Suprapubic skin (tissue), 4 donors: ENCODE results near the gene SLC43A3. TPM values are rescaled to one million over a fixed set of nuclear protein-coding genes. Genes with fewer than 3 reads are reported as not detected.
A peak's percentile ranks its signal among the peaks of the same experiment; 100 is the strongest.

Experiments used
- DNase-seq, 2 donors: peaks; one replicate each; pipeline ENCODE4 v3.0.0-alpha.2; 2019; ENCODE audit warnings: low spot score in 2 of 2
- H3K27ac ChIP-seq: fragments of 200-600 bp; sonication (generic); one replicate; pipeline ENCODE4 v1.5.1; 2019
- H3K27me3 ChIP-seq: fragments of 200-600 bp; sonication (generic); one replicate; pipeline ENCODE4 v1.5.1; 2019
- H3K36me3 ChIP-seq: fragments of 200-600 bp; sonication (generic); one replicate; pipeline ENCODE4 v1.5.1; 2019
- H3K4me1 ChIP-seq: fragments of 200-600 bp; sonication (generic); one replicate; pipeline ENCODE4 v1.5.1; 2019
- H3K4me3 ChIP-seq: fragments of 200-600 bp; sonication (generic); one replicate; pipeline ENCODE4 v1.5.1; 2019; ENCODE audit warnings: mild to moderate bottlenecking
- H3K9me3 ChIP-seq: fragments of 200-600 bp; sonication (generic); one replicate; pipeline ENCODE4 v1.5.1; 2019
- CTCF ChIP-seq, 2 donors: fragments of 200-600 bp in 1 of 2; fragments of 450-650 bp in 1 of 2; sonication (generic) in 1 of 2; IDR thresholded peaks; one replicate each; pipeline ENCODE4 v1.5.1; 2016 to 2019; ENCODE audit warnings: antibody characterized with exemption in 2 of 2, mild to moderate bottlenecking in 1 of 2, moderate library complexity in 1 of 2
- POLR2A ChIP-seq, 2 donors: fragments of 450-650 bp; IDR thresholded peaks; one replicate each; pipeline ENCODE4 v1.6.1; 2017; ENCODE audit warnings: antibody characterized with exemption in 2 of 2, mild to moderate bottlenecking in 2 of 2, moderate library complexity in 2 of 2
- POLR2AphosphoS5 ChIP-seq, 3 donors: sonication (generic); formaldehyde crosslinking; IDR thresholded peaks; one replicate each; pipeline ENCODE4 v1.6.1; 2017; ENCODE audit warnings: antibody characterized with exemption in 3 of 3
- WGBS: methylation state at CpG from one replicate; pipeline ENCODE4 v1.1.5; 2018; 5-methylcytosine and 5-hydroxymethylcytosine counted together
- total RNA-seq, 4 donors: library from RNA; depleted of rRNA; stranded (reverse); fragments of >200 nt; gene quantifications; one replicate each; pipeline ENCODE4 v1.1.0, GENCODE V29; 2016

The SLC43A3 gene
- total RNA-seq, 4 donors from 2014 or later, result 44.5 to 70.4 (median 60.0) TPM

GRCh38 chr11:57357310-57357709, 69.6 kb downstream of the SLC43A3 start:
- Histone ChIP-seq H3K36me3 (no peaks in the 10 kb centered on the region), H3K4me3 (no peak overlapping the region), H3K9me3 (no peaks in the 10 kb centered on the region), H3K27me3 (no peaks in the 10 kb centered on the region), H3K4me1 (peaks cover 27% of the 10 kb centered on the region), H3K27ac (peak overlapping the region; percentile 50)
- TF ChIP-seq CTCF (IDR thresholded peaks at IDR 0.05) (no peak), POLR2AphosphoS5 (IDR thresholded peaks at IDR 0.05) (no peak), POLR2A (IDR thresholded peaks at IDR 0.05) (no peak)
- 54% methylated on average over 3 of the region's 3 CpGs for WGBS
- DNase-seq, result no peak

Other genes starting within 250 kb of the SLC43A3 start
- gene LRRC55, start 245.2 kb downstream of the SLC43A3 start, total RNA-seq, result under 1 TPM in 3 of 4 donors, not detected in 1; 0.08 to 0.24 (median 0.17) TPM
- gene APLNR, start 189.9 kb downstream of the SLC43A3 start, total RNA-seq, result 1 to 10 TPM in 2 of 4 donors, under 1 TPM in 2; 0.42 to 2.2 (median 1.2) TPM
- gene TNKS1BP1, start 102.2 kb downstream of the SLC43A3 start, total RNA-seq, result 100 to 1,000 TPM; 241 to 276 (median 272) TPM
- 10 to 100 TPM; 59.9 to 96.5 (median 67.9) TPM for gene SSRP1, start 91.2 kb downstream of the SLC43A3 start, total RNA-seq
- not detected for gene P2RX3, start 88.8 kb downstream of the SLC43A3 start, total RNA-seq
- not detected for gene PRG3, start 46.0 kb downstream of the SLC43A3 start, total RNA-seq
- 1 to 10 TPM in 1 of 4 donors, under 1 TPM in 1, not detected in 2; 0.36 to 1.8 TPM for gene PRG2, start 36.5 kb downstream of the SLC43A3 start, total RNA-seq
- gene RTN4RL2, start 33.4 kb upstream of the SLC43A3 start, total RNA-seq, result 1 to 10 TPM in 3 of 4 donors, under 1 TPM in 1; 0.64 to 4.8 (median 3.2) TPM
- gene SLC43A1, start 88.6 kb upstream of the SLC43A3 start, total RNA-seq, result 10 to 100 TPM; 13.8 to 48.8 (median 22.3) TPM
- gene TIMM10, start 103.6 kb upstream of the SLC43A3 start, total RNA-seq, result 10 to 100 TPM; 26.2 to 43.0 (median 40.1) TPM
- gene SMTNL1, start 110.5 kb upstream of the SLC43A3 start, total RNA-seq, result not detected
- gene UBE2L6, start 140.6 kb upstream of the SLC43A3 start, total RNA-seq, result 10 to 100 TPM; 14.2 to 32.4 (median 25.5) TPM
- 100 to 1,000 TPM in 2 of 4 donors, 10 to 100 TPM in 2; 93.3 to 173 (median 119) TPM for gene SERPING1, start 170.6 kb upstream of the SLC43A3 start, total RNA-seq
- gene YPEL4, start 222.8 kb upstream of the SLC43A3 start, total RNA-seq, result 1 to 10 TPM; 1.2 to 3.6 (median 1.5) TPM
- 10 to 100 TPM in 3 of 4 donors, 1 to 10 TPM in 1; 8.5 to 24.4 (median 20.9) TPM for gene CLP1, start 230.6 kb upstream of the SLC43A3 start, total RNA-seq
- gene ZDHHC5, start 241.0 kb upstream of the SLC43A3 start, total RNA-seq, result 10 to 100 TPM; 61.7 to 93.9 (median 87.6) TPM